Activated CD4-positive, alpha-beta T cell treated with anti-CD3 and anti-CD28 coated beads for 48 hours (primary cell): ENCODE measurements around the gene ACYP2.
"Not testable (repeated sequence)": the region's sequence is repeated elsewhere in the genome, so short reads cannot be mapped to it uniquely, and the experiment has no call there.

Source experiments
- DNase-seq: peaks from one replicate; pipeline ENCODE4 v3.0.0-alpha.2; 2020

The ACYP2 gene

GRCh38 chr2:54233832-54234649 is 118.6 kb downstream of the ACYP2 start:
- DNase-seq = no peak

- no peak for DNase-seq
Measured at GRCh38 chr2:54237428-54237827, 122.0 kb downstream of the ACYP2 start.

- no peak for DNase-seq
Measured at GRCh38 chr2:54239427-54239826, 124.0 kb downstream of the ACYP2 start.

GRCh38 chr2:54240515-54241469 is 125.4 kb downstream of the ACYP2 start:
- DNase-seq = no peak

- DNase-seq = no peak
Measured at GRCh38 chr2:54247115-54247514, 131.7 kb downstream of the ACYP2 start.

GRCh38 chr2:54249629-54250028 is 134.2 kb downstream of the ACYP2 start:
- DNase-seq = no peak

GRCh38 chr2:54254180-54254579 is 138.8 kb downstream of the ACYP2 start:
- no peak for DNase-seq

GRCh38 chr2:54255230-54256090 is 140.0 kb downstream of the ACYP2 start:
- no peak for DNase-seq

- DNase-seq = no peak
Measured at GRCh38 chr2:54256091-54256694, 140.8 kb downstream of the ACYP2 start, which contains the start of gene TSPYL6. Gene TSPYL6, minus strand, starts transcription at chr2:54256229. Its CDS starts 78 bp downstream, at chr2:54256151.

GRCh38 chr2:54258166-54258565 is 142.8 kb downstream of the ACYP2 start:
- no peak for DNase-seq

- DNase-seq = no peak
Measured at GRCh38 chr2:54259413-54260240, 144.2 kb downstream of the ACYP2 start.

- no peak for DNase-seq
Measured at GRCh38 chr2:54260241-54260595, 144.8 kb downstream of the ACYP2 start.

GRCh38 chr2:54261537-54261936 is 146.1 kb downstream of the ACYP2 start:
- DNase-seq = no peak

GRCh38 chr2:54262015-54262765 is 146.8 kb downstream of the ACYP2 start:
- no peak for DNase-seq

- not testable (repeated sequence) for DNase-seq
Measured at GRCh38 chr2:54265081-54265480, 149.7 kb downstream of the ACYP2 start.

GRCh38 chr2:54267577-54267976 is 152.2 kb downstream of the ACYP2 start:
- DNase-seq = no peak

GRCh38 chr2:54271189-54271588 is 155.8 kb downstream of the ACYP2 start:
- DNase-seq = no peak

GRCh38 chr2:54271843-54272627 is 156.6 kb downstream of the ACYP2 start:
- no peak for DNase-seq

GRCh38 chr2:54274781-54275242 is 159.4 kb downstream of the ACYP2 start:
- DNase-seq = no peak

GRCh38 chr2:54275541-54275940 is 160.1 kb downstream of the ACYP2 start:
- DNase-seq = no peak
